Cerebellar cortex (tissue), 1 donor: ENCODE data around the gene DDX23.
A peak's percentile ranks its signal among the peaks of the same experiment; 100 is the strongest.
"Not testable (repeated sequence)": the region's sequence is repeated elsewhere in the genome, so short reads cannot be mapped to it uniquely, and the experiment has no call there.

Experiments
- DNase-seq: peaks from one replicate; pipeline ENCODE4 v3.0.0-alpha.2; 2015; ENCODE audit warnings: low spot score

Gene DDX23

GRCh38 chr12:48851883-48852733, at the start of gene DDX23:
DDX23 (minus strand) TSS chr12:48852163; CDS start chr12:48845782, 6,381 bp downstream.
- DNase-seq: peak; percentile 99

GRCh38 chr12:48901278-48901677, 49.3 kb upstream of the DDX23 start:
- no peak for DNase-seq

- DNase-seq: no peak
Observed at GRCh38 chr12:48899651-48900050, 47.7 kb upstream of the DDX23 start.

GRCh38 chr12:48894271-48894670, 42.3 kb upstream of the DDX23 start:
- DNase-seq: no peak

GRCh38 chr12:48890657-48891418, 38.9 kb upstream of the DDX23 start:
- DNase-seq: peak; percentile 93

- DNase-seq: no peak
Observed at GRCh38 chr12:48889679-48890078, 37.7 kb upstream of the DDX23 start.

- no peak for DNase-seq
Observed at GRCh38 chr12:48883305-48884161, 31.6 kb upstream of the DDX23 start.

- DNase-seq: no peak
Observed at GRCh38 chr12:48882972-48883304, 31.0 kb upstream of the DDX23 start.

GRCh38 chr12:48882315-48882687, 30.3 kb upstream of the DDX23 start:
- no peak for DNase-seq

- DNase-seq: no peak
Observed at GRCh38 chr12:48881686-48882314, 29.8 kb upstream of the DDX23 start.

- DNase-seq: no peak
Observed at GRCh38 chr12:48880647-48881046, 28.7 kb upstream of the DDX23 start.

GRCh38 chr12:48878548-48878947, 26.6 kb upstream of the DDX23 start:
- no peak for DNase-seq

GRCh38 chr12:48875944-48876515, 24.1 kb upstream of the DDX23 start:
- no peak for DNase-seq

GRCh38 chr12:48873534-48873933, 21.6 kb upstream of the DDX23 start:
- not testable (repeated sequence) for DNase-seq

GRCh38 chr12:48873096-48873495, 21.1 kb upstream of the DDX23 start:
- DNase-seq: no peak

- no peak for DNase-seq
Observed at GRCh38 chr12:48869191-48869590, 17.2 kb upstream of the DDX23 start.

GRCh38 chr12:48868451-48868850, 16.5 kb upstream of the DDX23 start:
- DNase-seq: no peak

- DNase-seq: no peak
Observed at GRCh38 chr12:48866052-48866711, 14.2 kb upstream of the DDX23 start.

- DNase-seq: peak; percentile 98
Observed at GRCh38 chr12:48865281-48866051, 13.5 kb upstream of the DDX23 start, which contains the start of gene RND1. RND1 (minus strand) TSS chr12:48865870; CDS start chr12:48865767, 103 bp downstream.

- DNase-seq: no peak
Observed at GRCh38 chr12:48863291-48863690, 11.3 kb upstream of the DDX23 start.
